H1 (cell line): Measurements from ENCODE around the gene TRDMT1. TPM values are rescaled to one million over a fixed set of nuclear protein-coding genes. Genes with fewer than 3 reads are reported as not detected.

Experiments
- CTCF ChIA-PET: fragments of 300-600 bp; sonication (Branson Sonifier 250); formaldehyde crosslinking; loops from one replicate; lab custom pipeline; 2021; ENCODE audit not compliant: partially characterized antibody; lab: Charles Lee
- POLR2A ChIA-PET: fragments of 300-600 bp; sonication (Branson Sonifier 250); formaldehyde crosslinking; loops from one replicate; lab custom pipeline; 2021; ENCODE audit warnings: inconsistent platforms; ENCODE audit not compliant: partially characterized antibody; lab: Charles Lee
- DNase-seq, 2 experiments: peaks; one replicate each; pipeline versions ENCODE4 v3.0.0 to v3.0.0-alpha.2; 2010 to 2022; ENCODE audit warnings: low spot score in 2 of 2, low read depth in 1 of 2, mixed read lengths in 1 of 2
- FAIRE-seq: peaks from 2 replicates; lab custom pipeline; 2011; peaks lifted over from hg19 to GRCh38; lab: Jason Lieb, UNC
- H2AFZ ChIP-seq: 2 replicates; pipeline ENCODE4 v1.8.1; 2012; ENCODE audit warnings: low read length, inconsistent platforms
- H2AK5ac ChIP-seq: 2 replicates; pipeline ENCODE4 v1.6.1; 2013; ENCODE audit warnings: low read depth, low read length
- H2BK120ac ChIP-seq: replicated peaks from 2 replicates; pipeline ENCODE3; 2013; ENCODE audit warnings: low read depth, low read length, inconsistent platforms
- H2BK12ac ChIP-seq: 2 replicates; pipeline ENCODE4 v1.6.1; 2013; ENCODE audit warnings: low read depth, low read length
- H2BK15ac ChIP-seq: 2 replicates; pipeline ENCODE4 v1.6.1; 2013; ENCODE audit warnings: low read length
- H2BK20ac ChIP-seq: 2 replicates; pipeline ENCODE4 v1.6.1; 2013; ENCODE audit warnings: low read length
- H2BK5ac ChIP-seq: 2 replicates; pipeline ENCODE4 v1.6.1; 2013; ENCODE audit warnings: low read depth, low read length
- H3K14ac ChIP-seq: 2 replicates; pipeline ENCODE4 v1.6.1; 2013; ENCODE audit warnings: inconsistent platforms; ENCODE audit not compliant: insufficient read length
- H3K18ac ChIP-seq: 2 replicates; pipeline ENCODE4 v1.6.1; 2013; ENCODE audit warnings: low read length; ENCODE audit errors: extremely low read depth
- H3K23ac ChIP-seq: 2 replicates; pipeline ENCODE4 v1.6.1; 2013; ENCODE audit warnings: inconsistent platforms; ENCODE audit not compliant: insufficient read length
- H3K23me2 ChIP-seq: 2 replicates; pipeline ENCODE4 v1.6.1; 2013; ENCODE audit warnings: low read depth, low read length
- H3K27ac ChIP-seq: 2 replicates; pipeline ENCODE4 v1.6.1; 2011; ENCODE audit warnings: low read depth, low read length, inconsistent platforms
- H3K27me3 ChIP-seq, 4 experiments: replicated peaks in 1 of 4; 1 replicate in 1 of 4; 2 replicates in 3 of 4; pipeline versions ENCODE4 v1.6.1 to v1.8.1; 2011 to 2013; ENCODE audit warnings: low read length in 3 of 4, mild to moderate bottlenecking in 3 of 4, inconsistent platforms in 2 of 4, mixed read lengths in 2 of 4, moderate library complexity in 1 of 4; ENCODE audit not compliant: control insufficient read depth in 3 of 4, insufficient read depth in 3 of 4; ENCODE audit errors: extremely low read depth in 1 of 4
- H3K36me3 ChIP-seq, 4 experiments: 2 replicates each; pipeline versions ENCODE4 v1.6.1 to v1.8.1; 2011 to 2013; ENCODE audit warnings: mild to moderate bottlenecking in 4 of 4, low read length in 3 of 4, moderate library complexity in 2 of 4, control low read depth in 1 of 4, inconsistent platforms in 1 of 4; ENCODE audit not compliant: insufficient read depth in 4 of 4, control insufficient read depth in 2 of 4
- H3K4ac ChIP-seq: replicated peaks from 2 replicates; pipeline ENCODE3; 2013; ENCODE audit warnings: low read length, low read depth, mixed read lengths, inconsistent platforms; ENCODE audit not compliant: insufficient read length
- H3K4me1 ChIP-seq, 4 experiments: replicated peaks in 1 of 4; 1 replicate in 1 of 4; 2 replicates in 3 of 4; pipeline versions ENCODE4 v1.6.1 to v1.8.1; 2011 to 2013; ENCODE audit warnings: low read length in 3 of 4, inconsistent platforms in 2 of 4, mixed read lengths in 1 of 4; ENCODE audit not compliant: insufficient read depth in 4 of 4, control insufficient read depth in 3 of 4
- H3K4me2 ChIP-seq, 2 experiments: 2 replicates each; pipeline versions ENCODE4 v1.6.1 to v1.8.1; 2011 to 2013; ENCODE audit warnings: low read depth in 2 of 2, low read length in 2 of 2, control low read depth in 1 of 2, inconsistent platforms in 1 of 2, mild to moderate bottlenecking in 1 of 2; ENCODE audit not compliant: insufficient read depth in 1 of 2
- H3K4me3 ChIP-seq, 4 experiments: fragments of 200-600, 300-600 bp in 1 of 4; sonication (generic), shearing (Covaris generic), sonication (Bioruptor Twin) in 1 of 4; 2 replicates each; pipeline versions ENCODE4 v1.5.1 to v1.8.1; 2011 to 2016; ENCODE audit warnings: low read length in 4 of 4, low read depth in 3 of 4, control low read depth in 2 of 4, inconsistent platforms in 2 of 4, mild to moderate bottlenecking in 2 of 4, mixed read lengths in 1 of 4, moderate library complexity in 1 of 4; ENCODE audit not compliant: insufficient read depth in 2 of 4; ENCODE audit errors: extremely low read depth in 1 of 4
- H3K56ac ChIP-seq: replicated peaks from 2 replicates; pipeline ENCODE3; 2013; ENCODE audit warnings: low read depth, mild to moderate bottlenecking, mixed read lengths, low read length, inconsistent platforms; ENCODE audit not compliant: insufficient read length
- H3K79me1 ChIP-seq: 2 replicates; pipeline ENCODE4 v1.6.1; 2013; ENCODE audit warnings: low read depth, low read length, control low read depth
- H3K79me2 ChIP-seq, 2 experiments: 2 replicates each; pipeline versions ENCODE4 v1.6.1 to v1.8.1; 2012 to 2013; ENCODE audit warnings: low read length in 2 of 2, mild to moderate bottlenecking in 2 of 2, inconsistent platforms in 1 of 2; ENCODE audit not compliant: insufficient read depth in 2 of 2, control insufficient read depth in 1 of 2
- H3K9ac ChIP-seq, 4 experiments: replicated peaks in 1 of 4; 1 replicate in 1 of 4; 2 replicates in 3 of 4; pipeline versions ENCODE4 v1.6.1 to v1.8.1; 2011 to 2013; ENCODE audit warnings: low read depth in 3 of 4, low read length in 3 of 4, control low read depth in 2 of 4, mild to moderate bottlenecking in 2 of 4, moderate library complexity in 2 of 4, inconsistent platforms in 1 of 4; ENCODE audit errors: extremely low read depth in 1 of 4
- H3K9me3 ChIP-seq, 2 experiments: 2 replicates each; pipeline versions ENCODE4 v1.6.1 to v1.8.1; 2012 to 2013; ENCODE audit warnings: mild to moderate bottlenecking in 2 of 2, moderate library complexity in 2 of 2, control low read depth in 1 of 2, inconsistent platforms in 1 of 2, low read depth in 1 of 2, low read length in 1 of 2, mixed read lengths in 1 of 2; ENCODE audit not compliant: insufficient read depth in 2 of 2
- H4K20me1 ChIP-seq, 2 experiments: replicated peaks in 1 of 2; 2 replicates each; pipeline versions ENCODE3 to v1.8.1; 2011 to 2013; ENCODE audit warnings: inconsistent platforms in 2 of 2, low read length in 2 of 2, mild to moderate bottlenecking in 1 of 2; ENCODE audit not compliant: insufficient read depth in 2 of 2, control insufficient read depth in 1 of 2
- H4K5ac ChIP-seq: 2 replicates; pipeline ENCODE4 v1.6.1; 2013; ENCODE audit warnings: low read length, low read depth, mixed read lengths, inconsistent platforms; ENCODE audit not compliant: insufficient read length
- H4K8ac ChIP-seq: 2 replicates; pipeline ENCODE4 v1.8.0; 2013; ENCODE audit warnings: mild to moderate bottlenecking, moderate library complexity, low read length, inconsistent platforms; ENCODE audit not compliant: insufficient read depth; ENCODE audit errors: extremely low read depth
- H4K91ac ChIP-seq: replicated peaks from 2 replicates; pipeline ENCODE3; 2013; ENCODE audit warnings: low read length, mixed read lengths, inconsistent platforms; ENCODE audit not compliant: insufficient read length
- CBX5 ChIP-seq: fragments of 300-800, 300-1000 bp; sonication (generic); IDR thresholded peaks from 2 replicates; pipeline ENCODE4 v1.7.1; 2016; ENCODE audit warnings: antibody characterized with exemption, low read length, low read depth
- CREB1 ChIP-seq: IDR thresholded peaks from 2 replicates; pipeline ENCODE4 v1.6.1; 2012; ENCODE audit warnings: inconsistent platforms
- EP300 ChIP-seq, 2 experiments: IDR thresholded peaks; 1 replicate in 1 of 2; 2 replicates in 1 of 2; pipeline ENCODE4 v1.6.1; 2011 to 2012; ENCODE audit warnings: low read depth in 2 of 2, low read length in 2 of 2, mild to moderate bottlenecking in 2 of 2, borderline replicate concordance in 1 of 2, inconsistent platforms in 1 of 2, moderate library complexity in 1 of 2
- GABPA ChIP-seq: IDR thresholded peaks from 2 replicates; pipeline ENCODE4 v1.6.1; 2011; ENCODE audit warnings: mild to moderate bottlenecking, low read length, moderate library complexity, borderline replicate concordance; ENCODE audit not compliant: insufficient read depth
- JUN ChIP-seq: IDR thresholded peaks from 2 replicates; pipeline ENCODE4 v1.6.1; 2011; ENCODE audit warnings: low read depth, mild to moderate bottlenecking, improper control_type of control experiment, low read length
- KDM1A ChIP-seq: fragments of 200-600, 300-600 bp; sonication (generic); IDR thresholded peaks from 2 replicates; pipeline ENCODE4 v1.7.1; 2016; ENCODE audit warnings: mild to moderate bottlenecking, low read length, borderline replicate concordance
- KDM5A ChIP-seq: fragments of 200-600 bp; IDR thresholded peaks from 2 replicates; pipeline ENCODE4 v1.7.1; 2012; ENCODE audit warnings: mild to moderate bottlenecking, low read length, inconsistent platforms, mixed read lengths
- NANOG ChIP-seq: IDR thresholded peaks from 2 replicates; pipeline ENCODE4 v1.6.1; 2011; ENCODE audit warnings: low read length, low read depth, mild to moderate bottlenecking, inconsistent platforms; ENCODE audit not compliant: insufficient read depth, poor library complexity, severe bottlenecking
- NRF1 ChIP-seq: IDR thresholded peaks from 2 replicates; pipeline ENCODE4 v1.6.1; 2011; ENCODE audit warnings: mild to moderate bottlenecking, low read depth, low read length, improper control_type of control experiment
- POLR2A ChIP-seq, 2 experiments: IDR thresholded peaks; 1 replicate in 1 of 2; 2 replicates in 1 of 2; pipeline ENCODE4 v1.6.1; 2011; ENCODE audit warnings: low read depth in 2 of 2, low read length in 2 of 2, mild to moderate bottlenecking in 2 of 2; ENCODE audit errors: control extremely low read depth in 1 of 2
- SP1 ChIP-seq: IDR thresholded peaks from 2 replicates; pipeline ENCODE4 v1.6.1; 2011; ENCODE audit warnings: low read depth, low read length
- SP4 ChIP-seq: IDR thresholded peaks from 2 replicates; pipeline ENCODE4 v1.6.1; 2012; ENCODE audit warnings: low read length, inconsistent platforms
- SUZ12 ChIP-seq: fragments of 200-600 bp; sonication (generic); IDR thresholded peaks from 2 replicates; pipeline ENCODE4 v1.6.1; 2012; ENCODE audit warnings: mild to moderate bottlenecking, inconsistent platforms, low read length, moderate library complexity, mixed read lengths
- WGBS, 2 experiments: shearing (Covaris generic) in 1 of 2; methylation state at CpG; one replicate each; pipeline versions ENCODE4 v1.1.6 to v1.1.7; 2013 to 2015; ENCODE audit warnings: low lambda C conversion rate in 2 of 2, mixed read lengths in 2 of 2, inconsistent platforms in 1 of 2, low coverage in 1 of 2, missing lambda C conversion rate in 1 of 2; ENCODE audit not compliant: insufficient replicate concordance in 2 of 2, insufficient coverage in 1 of 2, insufficient read length in 1 of 2; ENCODE audit errors: extremely low coverage in 1 of 2, missing lambda C conversion rate in 1 of 2; 5-methylcytosine and 5-hydroxymethylcytosine counted together
- polyA plus RNA-seq, 7 experiments: library from polyadenylated mRNA; depleted of rRNA in 3 of 7; stranded (reverse) in 5 of 7; unstranded in 2 of 7; fragments of >200 nt in 5 of 7; fragments of 200-250 nt in 2 of 7; gene quantifications; 1 replicate in 5 of 7; 2 replicates in 1 of 7; 4 replicates in 1 of 7; pipeline versions ENCODE4 v1.2.1 to v1.2.3, GENCODE V29; 2011 to 2013; ENCODE audit warnings: missing spikeins in 2 of 7, mixed read lengths in 2 of 7
- total RNA-seq: library from RNA; stranded (reverse); fragmentation: NEBNext Ultra II Directional; extraction: Animal tissue kit (Norgen Biotek cat#: 25700); gene quantifications from 2 replicates; pipeline ENCODE4 v1.2.1, GENCODE V29; 2021
- TF ChIP-seq, protein P1 (sequence below): IDR thresholded peaks from 2 replicates; pipeline ENCODE4 v1.6.1; 2012; ENCODE audit warnings: low read length, inconsistent platforms

The TRDMT1 gene
- total and polyA plus RNA-seq, 2 of the 8 experiments (the other 6 are each of a cell fraction or from before 2014, with no cell fraction given): 7.4 to 21.4 TPM

GRCh38 chr10:17157024-17157423, 44.4 kb downstream of the TRDMT1 start:
- H3K36me3 ChIP-seq: no peaks in the 10 kb centered on the region
- no peak overlapping the region for H2BK5ac ChIP-seq
- H3K9ac ChIP-seq: no peak overlapping the region
- no peak overlapping the region for H2AK5ac ChIP-seq
- H3K27ac ChIP-seq: no peak overlapping the region
- no peak overlapping the region for H2AFZ ChIP-seq
- no peaks in the 10 kb centered on the region for H4K20me1 ChIP-seq
- H3K9me3 ChIP-seq: no peaks in the 10 kb centered on the region
- H4K8ac ChIP-seq: no peak overlapping the region
- H3K4me2 ChIP-seq: no peak overlapping the region
- no peak for DNase-seq
- no peaks in the 10 kb centered on the region for H3K79me2 ChIP-seq
- no peak overlapping the region for H4K5ac ChIP-seq
- no peak overlapping the region for H3K4ac ChIP-seq
- no peak overlapping the region for H3K23ac ChIP-seq
- H3K4me1 ChIP-seq: no peaks in the 10 kb centered on the region
- ChIA-PET CTCF (interaction anchor here (1.5 kb wide), 1 partner anchor 39 kb away, joined by 4 read pairs; no protein-coding TSS in a partner anchor), POLR2A (interaction anchor here (1.2 kb wide), 1 partner anchor 10 kb away, joined by 3 read pairs; no protein-coding TSS in a partner anchor)
- no peak overlapping the region for H2BK20ac ChIP-seq
- WGBS, 2 experiments: 80% methylated on average over 2 of the region's 2 CpGs; no CpG with 5 or more reads in 1 of the 2 experiments
- no peak overlapping the region for H3K4me3 ChIP-seq
- H2BK120ac ChIP-seq: no peak overlapping the region
- no peak overlapping the region for H3K56ac ChIP-seq
- no peaks in the 10 kb centered on the region for H3K27me3 ChIP-seq
- H3K14ac ChIP-seq: no peak overlapping the region
- H2BK12ac ChIP-seq: no peak overlapping the region
- no peaks in the 10 kb centered on the region for H3K23me2 ChIP-seq
- no peak overlapping the region for H2BK15ac ChIP-seq
- H3K18ac ChIP-seq: no peak overlapping the region
- no peaks in the 10 kb centered on the region for H3K79me1 ChIP-seq
- no peak overlapping the region for H4K91ac ChIP-seq
- FAIRE-seq: no peak
- TF ChIP-seq CBX5: no peak
- no peak for TF ChIP-seq JUN
- no peak for TF ChIP-seq EP300 (IDR thresholded peaks at IDR 0.05; ENCODE audit: borderline replicate concordance in 1 of 2, low read depth in 2 of 2, low read length in 2 of 2)
- TF ChIP-seq POLR2A (IDR thresholded peaks at IDR 0.05; ENCODE audit: control extremely low read depth in 1 of 2, low read depth in 2 of 2, low read length in 2 of 2): no peak
- no peak for TF ChIP-seq SP4
- TF ChIP-seq KDM1A: no peak
- TF ChIP-seq, protein P1, sequence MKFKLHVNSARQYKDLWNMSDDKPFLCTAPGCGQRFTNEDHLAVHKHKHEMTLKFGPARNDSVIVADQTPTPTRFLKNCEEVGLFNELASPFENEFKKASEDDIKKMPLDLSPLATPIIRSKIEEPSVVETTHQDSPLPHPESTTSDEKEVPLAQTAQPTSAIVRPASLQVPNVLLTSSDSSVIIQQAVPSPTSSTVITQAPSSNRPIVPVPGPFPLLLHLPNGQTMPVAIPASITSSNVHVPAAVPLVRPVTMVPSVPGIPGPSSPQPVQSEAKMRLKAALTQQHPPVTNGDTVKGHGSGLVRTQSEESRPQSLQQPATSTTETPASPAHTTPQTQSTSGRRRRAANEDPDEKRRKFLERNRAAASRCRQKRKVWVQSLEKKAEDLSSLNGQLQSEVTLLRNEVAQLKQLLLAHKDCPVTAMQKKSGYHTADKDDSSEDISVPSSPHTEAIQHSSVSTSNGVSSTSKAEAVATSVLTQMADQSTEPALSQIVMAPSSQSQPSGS: no peak
- no peak for TF ChIP-seq GABPA
- no peak for TF ChIP-seq SP1
- no peak for TF ChIP-seq SUZ12
- no peak for TF ChIP-seq NANOG
- no peak for TF ChIP-seq NRF1
- no peak for TF ChIP-seq CREB1
- TF ChIP-seq KDM5A: no peak
